A549 treated with ZK216348 at 1 μM for 4 hours (cell line): ENCODE results near the gene MCOLN3. TPM values are rescaled to one million over a fixed set of nuclear protein-coding genes. Genes with fewer than 3 reads are reported as not detected.

Source experiments
- total RNA-seq: library from RNA; stranded (reverse); fragments of 200-300 nt; extraction: Qiagen RNA extraction; gene quantifications from 5 replicates; pipeline ENCODE4 v1.2.3, GENCODE V29; 2022; ENCODE audit warnings: low read depth

Gene MCOLN3
- 2.4 to 3.9 TPM (median 3.5 TPM) in 5 replicates for total RNA-seq

GRCh38 chr1:85048296-85049064, at the start of gene MCOLN3:
Gene MCOLN3 (minus strand): TSS chr1:85048500. CDS start chr1:85045360, 3,140 bp downstream.

DNA sequence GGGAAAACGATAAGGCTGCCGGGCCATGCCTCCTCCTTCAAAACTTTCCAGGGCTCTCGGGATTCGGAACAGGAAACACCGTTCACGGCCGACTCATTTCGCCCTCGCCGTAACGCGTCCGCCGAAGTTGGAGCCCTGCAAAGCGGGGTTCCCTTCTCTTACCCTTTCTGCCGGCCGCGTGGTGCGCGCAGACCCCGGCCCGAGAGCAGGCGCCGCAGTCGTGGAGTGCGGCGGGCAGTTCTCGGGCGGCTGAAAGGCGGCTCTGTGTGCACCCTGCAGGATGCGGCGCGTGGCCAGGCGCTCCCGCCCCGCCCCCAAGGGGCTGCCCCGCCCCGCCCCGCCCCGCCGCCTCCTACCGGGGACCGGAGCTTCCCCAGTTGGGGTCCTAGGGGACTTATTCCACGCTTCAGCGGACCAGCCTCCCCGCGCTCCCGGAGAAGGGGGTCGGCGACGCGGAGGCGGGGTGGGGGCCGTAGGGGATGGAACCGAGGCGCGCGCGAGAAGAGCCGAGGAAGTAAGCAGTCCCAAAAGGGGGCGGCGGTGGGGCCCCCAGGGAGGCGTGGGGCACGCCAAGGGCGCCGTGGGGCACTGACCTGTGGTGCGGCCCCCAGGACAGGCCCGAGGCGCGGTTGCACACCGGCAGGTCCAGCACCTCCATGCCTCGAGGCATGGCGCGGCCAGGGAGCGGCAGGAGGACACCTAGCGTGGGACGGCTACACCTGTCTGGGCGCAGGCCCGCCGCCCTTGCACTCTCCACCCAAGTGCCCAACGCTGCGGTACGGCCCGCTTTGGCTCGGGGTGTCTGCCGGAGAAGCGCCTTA, 51.2 kb downstream of the MCOLN3 start, which contains the start of gene MCOLN2:
Gene MCOLN2, minus strand, starts transcription at position 268 of the 821 bp plus-strand sequence. Its CDS starts 241 bp downstream, at position 27.

Other genes with a start within 250 kb of the MCOLN3 start
- gene LPAR3, start 155.3 kb downstream of the MCOLN3 start, total RNA-seq = 0.14 to 0.41 TPM (median 0.23 TPM) in 5 replicates
- gene MCOLN2, start 51.4 kb downstream of the MCOLN3 start, total RNA-seq = 1.7 to 2.4 TPM (median 2.2 TPM) in 5 replicates
- 0.51 to 1.5 TPM (median 1.1 TPM) in 5 replicates for gene SYDE2, start 152.5 kb upstream of the MCOLN3 start, total RNA-seq
- 15.8 to 21.7 TPM (median 21.4 TPM) in 5 replicates for gene C1orf52, start 211.2 kb upstream of the MCOLN3 start, total RNA-seq
- 12.6 to 23.6 TPM (median 13.8 TPM) in 5 replicates for gene BCL10, start 228.1 kb upstream of the MCOLN3 start, total RNA-seq